H9 (cell line): ENCODE data around the gene CMSS1. TPM values are rescaled to one million over a fixed set of nuclear protein-coding genes. Genes with fewer than 3 reads are reported as not detected.

Experiments
- DNase-seq: peaks from one replicate; pipeline ENCODE4 v3.0.0-alpha.2; 2017
- H2AFZ ChIP-seq: one replicate; pipeline ENCODE4 v1.6.1; 2013; ENCODE audit warnings: mild to moderate bottlenecking, low read length, control low read depth, moderate library complexity
- H2AK5ac ChIP-seq: 2 replicates; pipeline ENCODE4 v1.6.1; 2013; ENCODE audit warnings: low read length, control low read depth, mixed read lengths; ENCODE audit not compliant: insufficient read length
- H2BK120ac ChIP-seq: one replicate; pipeline ENCODE4 v1.6.1; 2013; ENCODE audit warnings: low read depth, mild to moderate bottlenecking, low read length, control low read depth, inconsistent platforms; ENCODE audit not compliant: poor library complexity, severe bottlenecking
- H2BK12ac ChIP-seq: 2 replicates; pipeline ENCODE4 v1.6.1; 2013; ENCODE audit warnings: low read length, control low read depth, mixed read lengths, low read depth; ENCODE audit not compliant: insufficient read length
- H2BK15ac ChIP-seq: 2 replicates; pipeline ENCODE4 v1.6.1; 2013; ENCODE audit warnings: low read depth, low read length, control low read depth
- H2BK20ac ChIP-seq: one replicate; pipeline ENCODE4 v1.6.1; 2013; ENCODE audit warnings: low read depth, mild to moderate bottlenecking, low read length, control low read depth, inconsistent platforms; ENCODE audit not compliant: poor library complexity, severe bottlenecking
- H2BK5ac ChIP-seq: 2 replicates; pipeline ENCODE4 v1.6.1; 2013; ENCODE audit warnings: low read length, control low read depth, mixed read lengths; ENCODE audit not compliant: insufficient read length
- H3K14ac ChIP-seq: 2 replicates; pipeline ENCODE4 v1.6.1; 2013; ENCODE audit warnings: low read length, control low read depth; ENCODE audit not compliant: insufficient read depth
- H3K18ac ChIP-seq: 2 replicates; pipeline ENCODE4 v1.6.1; 2013; ENCODE audit warnings: low read depth, mild to moderate bottlenecking, mixed read lengths, low read length, control low read depth; ENCODE audit not compliant: insufficient read length
- H3K23ac ChIP-seq: 2 replicates; pipeline ENCODE4 v1.6.1; 2013; ENCODE audit warnings: low read length, control low read depth, mixed read lengths, low read depth; ENCODE audit not compliant: insufficient read length
- H3K23me2 ChIP-seq: 2 replicates; pipeline ENCODE4 v1.6.1; 2013; ENCODE audit warnings: low read depth, mild to moderate bottlenecking, mixed read lengths, low read length, control low read depth; ENCODE audit not compliant: insufficient read length, poor library complexity, severe bottlenecking
- H3K27ac ChIP-seq: 2 replicates; pipeline ENCODE4 v1.5.1; 2013; ENCODE audit warnings: low read length, control low read depth, mixed read lengths, low read depth; ENCODE audit not compliant: insufficient read length
- H3K27me3 ChIP-seq: 2 replicates; pipeline ENCODE4 v1.6.1; 2013; ENCODE audit warnings: low read length, control low read depth, inconsistent platforms; ENCODE audit not compliant: insufficient read depth
- H3K4ac ChIP-seq: 2 replicates; pipeline ENCODE4 v1.6.1; 2013; ENCODE audit warnings: low read depth, mild to moderate bottlenecking, control low read depth, inconsistent platforms, low read length, moderate library complexity
- H3K4me1 ChIP-seq: 2 replicates; pipeline ENCODE4 v1.6.1; 2013; ENCODE audit warnings: low read length, control low read depth, inconsistent platforms; ENCODE audit not compliant: insufficient read depth
- H3K4me2 ChIP-seq: 2 replicates; pipeline ENCODE4 v1.6.1; 2013; ENCODE audit warnings: low read length, control low read depth, mixed read lengths; ENCODE audit not compliant: insufficient read length, insufficient read depth
- H3K56ac ChIP-seq: 2 replicates; pipeline ENCODE4 v1.6.1; 2013; ENCODE audit warnings: low read depth, mild to moderate bottlenecking, mixed read lengths, low read length, control low read depth; ENCODE audit not compliant: insufficient read length
- H3K79me1 ChIP-seq: 2 replicates; pipeline ENCODE4 v1.6.1; 2013; ENCODE audit warnings: low read depth, mild to moderate bottlenecking, moderate library complexity, low read length, control low read depth, inconsistent platforms; ENCODE audit not compliant: insufficient read depth, poor library complexity, severe bottlenecking
- H3K79me2 ChIP-seq: 2 replicates; pipeline ENCODE4 v1.6.1; 2013; ENCODE audit warnings: low read length, control low read depth, inconsistent platforms; ENCODE audit not compliant: insufficient read depth
- H3K9ac ChIP-seq: 2 replicates; pipeline ENCODE4 v1.6.1; 2013; ENCODE audit warnings: low read length, control low read depth, mixed read lengths; ENCODE audit not compliant: insufficient read length; ENCODE audit errors: extremely low read depth
- H3K9me3 ChIP-seq: one replicate; pipeline ENCODE4 v1.6.1; 2013; ENCODE audit warnings: low read depth, low read length, inconsistent platforms; ENCODE audit not compliant: control insufficient read depth
- H3T11ph ChIP-seq: one replicate; pipeline ENCODE4 v1.6.1; 2013; ENCODE audit warnings: mild to moderate bottlenecking, low read length, control low read depth, inconsistent platforms
- H4K20me1 ChIP-seq: one replicate; pipeline ENCODE4 v1.6.1; 2013; ENCODE audit not compliant: control insufficient read depth, insufficient read length, insufficient read depth
- H4K5ac ChIP-seq: 2 replicates; pipeline ENCODE4 v1.6.1; 2013; ENCODE audit warnings: low read depth, mild to moderate bottlenecking, mixed read lengths, low read length, control low read depth; ENCODE audit not compliant: insufficient read length
- H4K8ac ChIP-seq: replicated peaks from 2 replicates; pipeline ENCODE4 v1.6.1; 2013; ENCODE audit warnings: low read length, control low read depth, mixed read lengths, low read depth; ENCODE audit not compliant: insufficient read length
- H4K91ac ChIP-seq: 2 replicates; pipeline ENCODE4 v1.6.1; 2013; ENCODE audit warnings: low read depth, mild to moderate bottlenecking, moderate library complexity, mixed read lengths, low read length, control low read depth; ENCODE audit not compliant: insufficient read length
- H3K27ac Mint-ChIP-seq, 3 experiments: 2 replicates in 2 of 3; 3 replicates in 1 of 3; pipeline ENCODE4 v1.8.0; 2020 to 2021; ENCODE audit warnings: mixed read lengths in 3 of 3, mild to moderate bottlenecking in 1 of 3, moderate library complexity in 1 of 3
- H3K27me3 Mint-ChIP-seq: 2 replicates; pipeline ENCODE4 v1.8.0; 2021; ENCODE audit warnings: low read depth, mild to moderate bottlenecking, moderate library complexity, mixed read lengths
- H3K36me3 Mint-ChIP-seq, 3 experiments: 2 replicates in 2 of 3; 3 replicates in 1 of 3; pipeline ENCODE4 v1.8.0; 2020 to 2021; ENCODE audit warnings: low read depth in 3 of 3, mixed read lengths in 3 of 3; ENCODE audit not compliant: insufficient read depth in 1 of 3
- H3K4me1 Mint-ChIP-seq, 2 experiments: 2 replicates each; pipeline ENCODE4 v1.8.0; 2020; ENCODE audit warnings: mixed read lengths in 2 of 2
- H3K4me3 Mint-ChIP-seq, 2 experiments: 2 replicates in 1 of 2; 3 replicates in 1 of 2; pipeline ENCODE4 v1.8.0; 2020 to 2021; ENCODE audit warnings: mild to moderate bottlenecking in 2 of 2, mixed read lengths in 2 of 2, moderate library complexity in 1 of 2
- H3K9me3 Mint-ChIP-seq, 2 experiments: 2 replicates in 1 of 2; 3 replicates in 1 of 2; pipeline ENCODE4 v1.8.0; 2020; ENCODE audit warnings: mild to moderate bottlenecking in 2 of 2, mixed read lengths in 2 of 2, moderate library complexity in 1 of 2
- CTCF ChIP-seq: fragments of 200-600 bp; sonication (generic); conservative IDR thresholded peaks from 3 replicates; pipeline ENCODE4 v1.8.0; 2021; ENCODE audit warnings: antibody characterized with exemption, mild to moderate bottlenecking
- WGBS: extraction: QIAGEN DNeasy Blood & Tissue Kit; methylation state at CpG from one replicate; pipeline ENCODE4 v1.1.7; 2013; ENCODE audit warnings: missing lambda C conversion rate, low lambda C conversion rate, mixed read lengths; ENCODE audit not compliant: insufficient read length; ENCODE audit errors: extremely low coverage; 5-methylcytosine and 5-hydroxymethylcytosine counted together
- total RNA-seq: library from RNA; stranded (reverse); gene quantifications from 2 replicates; pipeline ENCODE4 v1.2.1, GENCODE V29; 2021

The CMSS1 gene
- total RNA-seq, 1 experiment from 2014 or later, result 61.8 TPM

- no peak for TF ChIP-seq CTCF
- Mint-ChIP-seq H3K36me3 (no peaks in the 10 kb centered on the region), H3K27me3 (no peaks in the 10 kb centered on the region), H3K9me3 (no peaks in the 10 kb centered on the region), H3K4me1 (peaks cover 7 to 8% of the 10 kb centered on the region in 2 experiments; a peak in 3 of 4 replicates), H3K4me3 (no peak overlapping the region), H3K27ac (no peak overlapping the region)
- no peaks in the 10 kb centered on the region for H3K79me2 ChIP-seq
- no peak overlapping the region for H2BK12ac ChIP-seq
- H3K79me1 ChIP-seq, result no peaks in the 10 kb centered on the region
- H4K91ac ChIP-seq, result no peak overlapping the region
- no peak overlapping the region for H3K56ac ChIP-seq
- no peak overlapping the region for H3K9ac ChIP-seq
- no peak overlapping the region for H3K23ac ChIP-seq
- H2BK120ac ChIP-seq, result no peak overlapping the region
- H2BK15ac ChIP-seq, result no peak overlapping the region
- H3K14ac ChIP-seq, result no peak overlapping the region
- H3K4me1 ChIP-seq, result no peaks in the 10 kb centered on the region
- H2AK5ac ChIP-seq, result no peak overlapping the region
- H4K8ac ChIP-seq, result no peak overlapping the region
- no CpG with 5 or more reads among the region's 1 CpG for WGBS
- no peak overlapping the region for H3K4ac ChIP-seq
- H3K23me2 ChIP-seq, result no peaks in the 10 kb centered on the region
- H4K20me1 ChIP-seq, result no peaks in the 10 kb centered on the region
- no peak overlapping the region for H2BK20ac ChIP-seq
- H3T11ph ChIP-seq, result no peak overlapping the region
- no peak overlapping the region for H4K5ac ChIP-seq
- H2BK5ac ChIP-seq, result no peak overlapping the region
- H3K9me3 ChIP-seq, result no peaks in the 10 kb centered on the region
- no peak for DNase-seq
- H3K18ac ChIP-seq, result no peak overlapping the region
- no peak overlapping the region for H3K27ac ChIP-seq
- no peaks in the 10 kb centered on the region for H3K27me3 ChIP-seq
- no peak overlapping the region for H3K4me2 ChIP-seq
- H2AFZ ChIP-seq, result no peak overlapping the region
Measured at GRCh38 chr3:100110162-100110561, 292.5 kb downstream of the CMSS1 start.
